ENCODE data around the gene RAPGEF6.
"Not testable (repeated sequence)": the region's sequence is repeated elsewhere in the genome, so short reads cannot be mapped to it uniquely, and the experiment has no call there.

RAPGEF6 gene

GRCh38 chr5:131382407-131383395 lies 252.3 kb downstream of the RAPGEF6 start:
- peak; percentile 83 to 93 for DNase-seq

- peak in 1 of 2 donors; percentile 56 for DNase-seq
Observed at GRCh38 chr5:131381777-131382176, 253.3 kb downstream of the RAPGEF6 start.

- peak in 1 of 2 donors; percentile 60 for DNase-seq
Observed at GRCh38 chr5:131381021-131381420, 254.0 kb downstream of the RAPGEF6 start.

GRCh38 chr5:131380238-131380637 lies 254.8 kb downstream of the RAPGEF6 start:
- DNase-seq, result not testable (repeated sequence)

- DNase-seq, result peak; percentile 93 to 95
Observed at GRCh38 chr5:131379723-131380122, 255.3 kb downstream of the RAPGEF6 start.

GRCh38 chr5:131378721-131379541 lies 256.1 kb downstream of the RAPGEF6 start:
- peak; percentile 59 to 82 for DNase-seq

GRCh38 chr5:131377785-131378325 lies 257.2 kb downstream of the RAPGEF6 start:
- DNase-seq, result peak in 1 of 2 donors; percentile 66

GRCh38 chr5:131377346-131377745 lies 257.7 kb downstream of the RAPGEF6 start:
- no peak for DNase-seq

- peak in 1 of 2 donors; percentile 65 for DNase-seq
Observed at GRCh38 chr5:131375351-131375750, 259.7 kb downstream of the RAPGEF6 start.
